Neural crest cell (in vitro differentiated cells): ENCODE data around the gene SHISA4. TPM values are rescaled to one million over a fixed set of nuclear protein-coding genes. Genes with fewer than 3 reads are reported as not detected.
"Not testable (repeated sequence)": the region's sequence is repeated elsewhere in the genome, so short reads cannot be mapped to it uniquely, and the experiment has no call there.

Experiments
- DNase-seq: peaks from one replicate; pipeline ENCODE4 v3.0.0; 2021; ENCODE audit warnings: low read depth, mixed read lengths, low spot score
- H3K27ac Mint-ChIP-seq: one replicate; pipeline ENCODE4 v1.8.0; 2021; ENCODE audit warnings: mild to moderate bottlenecking, mixed read lengths; ENCODE audit not compliant: unreplicated experiment
- H3K27me3 Mint-ChIP-seq: 2 replicates; pipeline ENCODE4 v1.8.0; 2021; ENCODE audit warnings: low read depth, mild to moderate bottlenecking, mixed read lengths
- H3K36me3 Mint-ChIP-seq: 2 replicates; pipeline ENCODE4 v1.8.0; 2021; ENCODE audit warnings: low read depth, mild to moderate bottlenecking, mixed read lengths
- H3K4me1 Mint-ChIP-seq: 2 replicates; pipeline ENCODE4 v1.8.0; 2021; ENCODE audit warnings: mixed read lengths
- H3K4me3 Mint-ChIP-seq: one replicate; pipeline ENCODE4 v1.8.0; 2021; ENCODE audit warnings: mild to moderate bottlenecking, mixed read lengths
- H3K9me3 Mint-ChIP-seq: 2 replicates; pipeline ENCODE4 v1.8.0; 2021; ENCODE audit warnings: mixed read lengths
- CTCF ChIP-seq: fragments of 200-600 bp; sonication (generic); conservative IDR thresholded peaks from 2 replicates; pipeline ENCODE4 v1.5.0; 2021; ENCODE audit warnings: antibody characterized with exemption, mild to moderate bottlenecking
- total RNA-seq: library from RNA; stranded (reverse); gene quantifications from 2 replicates; pipeline ENCODE4 v1.2.1, GENCODE V29; 2021

SHISA4 gene
- total RNA-seq, 1 donor from 2014 or later: 10.8 TPM

GRCh38 chr1:201896951-201897391, 8.3 kb downstream of the SHISA4 start:
- no peak for TF ChIP-seq CTCF
- Mint-ChIP-seq H3K27me3 (no peaks in the 10 kb centered on the region), H3K36me3 (no peaks in the 10 kb centered on the region), H3K4me3 (no peak overlapping the region), H3K4me1 (peaks cover 11% of the 10 kb centered on the region), H3K9me3 (peaks cover 3% of the 10 kb centered on the region), H3K27ac (no peak overlapping the region)
- DNase-seq: no peak

- H3K4me1 Mint-ChIP-seq: peaks cover 16% of the 10 kb centered on the region
- H3K36me3 Mint-ChIP-seq: no peaks in the 10 kb centered on the region
- no peak overlapping the region for H3K27ac Mint-ChIP-seq
- H3K4me3 Mint-ChIP-seq: no peak overlapping the region
- peaks cover 3% of the 10 kb centered on the region for H3K9me3 Mint-ChIP-seq
- no peaks in the 10 kb centered on the region for H3K27me3 Mint-ChIP-seq
- TF ChIP-seq CTCF: no peak
- DNase-seq: no peak
These were observed 9.7 kb downstream of the SHISA4 start for GRCh38 chr1:201898240-201898894.

GRCh38 chr1:201898992-201899391, 10.3 kb downstream of the SHISA4 start:
- Mint-ChIP-seq H3K9me3 (peaks cover 3% of the 10 kb centered on the region), H3K27me3 (no peaks in the 10 kb centered on the region), H3K27ac (no peak overlapping the region), H3K4me3 (no peak overlapping the region), H3K4me1 (peaks cover 19% of the 10 kb centered on the region), H3K36me3 (no peaks in the 10 kb centered on the region)
- TF ChIP-seq CTCF: no peak
- DNase-seq: no peak

- Mint-ChIP-seq H3K27me3 (no peaks in the 10 kb centered on the region), H3K4me3 (no peak overlapping the region), H3K4me1 (peaks cover 25% of the 10 kb centered on the region), H3K36me3 (no peaks in the 10 kb centered on the region), H3K9me3 (peaks cover 3% of the 10 kb centered on the region), H3K27ac (peak overlapping the region; percentile 51)
- no peak for DNase-seq
- TF ChIP-seq CTCF: no peak
These were observed 11.2 kb downstream of the SHISA4 start for GRCh38 chr1:201899683-201900429.

GRCh38 chr1:201900476-201900875, 11.8 kb downstream of the SHISA4 start:
- Mint-ChIP-seq H3K9me3 (peaks cover 3% of the 10 kb centered on the region), H3K27ac (peak overlapping the region; percentile 51), H3K27me3 (no peaks in the 10 kb centered on the region), H3K4me3 (no peak overlapping the region), H3K4me1 (peaks cover 25% of the 10 kb centered on the region), H3K36me3 (no peaks in the 10 kb centered on the region)
- TF ChIP-seq CTCF: no peak
- no peak for DNase-seq

- H3K27ac Mint-ChIP-seq, H3K9me3 Mint-ChIP-seq, DNase-seq, H3K36me3 Mint-ChIP-seq, H3K27me3 Mint-ChIP-seq, H3K4me3 Mint-ChIP-seq: not testable (repeated sequence)
- peaks cover 22% of the 10 kb centered on the region for H3K4me1 Mint-ChIP-seq
These were observed 12.3 kb downstream of the SHISA4 start for GRCh38 chr1:201901036-201901435.
